GM21515 (cell line): ENCODE measurements around the gene EFCC1.
"Not testable (repeated sequence)": the region's sequence is repeated elsewhere in the genome, so short reads cannot be mapped to it uniquely, and the experiment has no call there.

Experiments
- ATAC-seq: cut with Tn5 transposase; IDR thresholded peaks from one replicate; pipeline ENCODE4 v1.9.1; 2021; ENCODE audit not compliant: unreplicated experiment

The EFCC1 gene

DNA sequence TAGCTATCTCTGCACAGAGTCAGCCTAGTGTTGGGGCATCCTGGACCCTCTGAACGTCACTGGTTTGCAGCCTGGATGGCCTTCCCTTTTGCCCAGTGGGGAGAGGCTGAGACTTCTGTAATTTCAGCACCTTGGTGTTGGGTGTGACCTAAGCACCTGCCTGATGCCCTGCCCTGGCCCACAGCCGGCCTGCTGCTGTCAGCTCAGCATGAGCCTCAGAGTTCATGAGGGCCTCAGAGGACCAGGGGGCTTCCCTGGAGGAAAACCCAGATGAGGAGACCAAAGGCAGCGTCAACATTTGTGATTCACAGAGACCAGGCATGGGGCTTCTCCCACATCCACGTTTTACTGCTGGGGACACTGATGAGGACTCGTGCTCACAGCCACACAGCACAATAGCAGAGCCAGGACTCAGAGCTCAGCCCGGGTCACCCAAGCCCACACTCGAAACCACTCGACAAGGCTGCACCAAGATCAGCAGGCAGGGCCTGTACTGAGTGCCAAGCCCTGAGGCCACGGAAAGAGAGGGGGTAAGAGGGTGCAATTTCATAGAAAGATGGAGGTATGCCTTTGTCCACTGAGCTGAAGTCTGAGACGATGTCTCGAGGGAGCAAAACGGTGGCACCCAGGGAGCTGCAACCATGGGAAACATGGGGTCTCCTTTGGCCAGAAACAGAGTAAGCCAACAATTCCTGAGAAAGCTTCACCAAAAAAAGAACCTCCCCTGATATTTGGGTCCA is 49.6 kb downstream of the EFCC1 start:
- no peak for ATAC-seq

DNA sequence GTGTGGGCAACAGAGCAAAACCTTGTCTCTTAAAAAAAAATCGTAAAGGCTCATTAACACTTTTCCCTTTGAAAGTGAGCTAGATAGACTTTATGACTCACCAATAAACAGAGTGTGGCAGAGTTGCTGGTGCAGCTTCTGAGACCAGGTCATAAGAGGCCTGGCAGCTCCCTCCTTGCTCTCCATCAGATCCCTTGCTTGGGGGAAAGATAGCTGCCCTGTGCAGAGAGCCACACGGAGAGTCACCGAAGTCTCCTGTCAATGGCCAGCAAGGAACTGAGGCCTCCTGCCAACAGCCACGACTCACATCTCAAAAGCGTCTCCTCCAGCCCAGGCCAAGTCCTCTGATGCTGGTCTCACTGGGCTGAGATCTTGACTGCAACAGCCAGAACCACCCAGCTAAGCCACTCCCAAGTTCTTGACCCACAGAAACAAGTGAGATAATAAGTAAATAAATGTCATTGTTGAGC is 50.8 kb downstream of the EFCC1 start:
- no peak for ATAC-seq

- no peak for ATAC-seq
Observed at GRCh38 chr3:129052675-129053074, 51.6 kb downstream of the EFCC1 start.

- ATAC-seq, result no peak
Observed at GRCh38 chr3:129054605-129055104, 53.6 kb downstream of the EFCC1 start.

- no peak for ATAC-seq
Observed at GRCh38 chr3:129056451-129057173, 55.5 kb downstream of the EFCC1 start.

DNA sequence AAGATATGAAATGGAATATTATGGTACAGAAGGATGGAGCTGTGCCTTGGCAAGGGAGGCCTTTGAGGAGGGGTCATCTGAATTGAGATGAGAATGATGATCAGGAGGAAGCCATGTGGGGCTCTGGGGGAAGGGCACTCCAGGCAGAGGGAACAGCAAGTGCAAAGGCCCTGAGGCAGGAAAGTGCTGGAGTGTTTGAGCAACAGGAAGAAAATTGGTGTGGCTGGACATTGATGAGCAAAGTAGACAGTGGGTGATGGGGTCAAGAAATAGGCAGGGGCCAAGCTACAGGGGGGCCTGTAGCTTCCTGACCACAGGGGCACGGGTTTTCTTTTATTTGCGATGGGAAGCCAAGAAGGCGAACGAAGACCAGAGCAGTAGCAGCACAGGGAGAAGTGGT is 56.1 kb downstream of the EFCC1 start:
- no peak for ATAC-seq

- ATAC-seq, result no peak
Observed at GRCh38 chr3:129058441-129059200, 57.5 kb downstream of the EFCC1 start.

DNA sequence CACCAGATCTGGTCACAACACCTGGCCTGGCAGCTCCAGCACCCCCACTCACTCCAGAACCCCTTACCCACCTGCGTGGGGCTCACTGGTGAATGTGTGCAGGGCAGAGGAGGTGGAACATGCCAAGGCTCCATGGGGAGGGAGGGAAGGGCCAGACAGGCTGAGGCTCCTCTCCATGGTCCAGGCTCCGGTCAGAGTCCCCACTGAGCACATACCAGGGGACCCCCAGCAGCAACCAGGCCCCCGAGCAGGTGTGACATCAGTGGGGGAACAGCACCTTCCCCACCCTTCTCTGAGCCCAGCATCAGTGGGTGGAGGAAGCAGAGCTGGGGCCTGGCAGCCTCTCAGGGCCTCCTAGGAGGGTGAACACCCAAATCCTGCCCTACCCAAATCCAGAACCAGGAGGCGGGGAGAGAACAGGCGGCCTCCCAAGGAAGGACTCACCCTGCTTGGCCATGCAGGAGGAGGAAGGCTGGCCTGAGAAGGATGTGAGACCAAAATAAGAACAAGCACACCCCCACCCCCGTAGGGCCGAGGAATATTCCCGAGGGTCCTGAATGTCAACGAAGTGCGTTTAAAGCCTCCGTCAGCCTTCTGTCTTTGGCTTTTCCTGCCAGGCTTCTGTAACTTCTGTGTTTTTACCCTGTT is 58.3 kb downstream of the EFCC1 start:
- ATAC-seq, result no peak

DNA sequence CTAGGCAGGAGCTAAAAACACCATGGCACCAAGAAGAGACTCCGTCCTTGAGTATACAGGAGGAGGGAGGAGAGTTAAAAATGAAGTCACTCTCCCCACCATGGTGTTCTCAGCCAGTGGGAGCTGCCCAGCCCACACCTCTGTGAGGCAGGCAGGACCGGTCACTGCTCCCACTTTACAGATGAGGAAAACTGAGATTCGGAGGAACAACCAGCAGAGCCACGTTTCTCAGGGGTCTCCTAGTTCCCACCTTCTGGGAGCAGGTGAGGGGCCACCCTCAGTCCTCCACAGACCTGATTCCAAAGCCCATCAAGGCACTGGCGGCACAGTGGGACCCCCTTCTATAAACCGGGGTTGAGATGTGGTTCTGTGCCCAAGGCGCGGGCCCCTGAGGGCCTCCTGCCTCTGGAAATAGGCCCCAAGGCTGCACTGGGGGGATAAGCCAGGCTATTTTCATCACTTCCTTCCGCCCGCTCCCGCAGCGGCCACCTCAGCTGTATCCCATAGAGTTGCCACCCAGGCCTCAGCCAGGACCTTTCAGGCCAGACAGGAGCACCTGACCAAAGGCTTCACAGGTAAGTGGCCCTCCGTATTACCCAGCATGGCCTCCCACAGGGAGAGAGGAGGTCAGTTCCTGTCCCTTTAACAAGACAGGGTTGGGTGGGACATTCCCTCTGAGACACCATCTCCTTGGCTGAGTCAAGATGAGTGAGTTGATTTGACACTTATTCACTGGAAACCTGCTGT is 59.3 kb downstream of the EFCC1 start, which contains the start of gene GP9:
TSS of gene GP9 (plus strand) at position 504 of the 747 bp plus-strand sequence. CDS start 961 bp downstream, outside the sequence.
- ATAC-seq, result no peak

- no peak for ATAC-seq
Observed at GRCh38 chr3:129061023-129061887, 60.2 kb downstream of the EFCC1 start.

- ATAC-seq, result no peak
Observed at GRCh38 chr3:129061888-129062834, 61.1 kb downstream of the EFCC1 start.

DNA sequence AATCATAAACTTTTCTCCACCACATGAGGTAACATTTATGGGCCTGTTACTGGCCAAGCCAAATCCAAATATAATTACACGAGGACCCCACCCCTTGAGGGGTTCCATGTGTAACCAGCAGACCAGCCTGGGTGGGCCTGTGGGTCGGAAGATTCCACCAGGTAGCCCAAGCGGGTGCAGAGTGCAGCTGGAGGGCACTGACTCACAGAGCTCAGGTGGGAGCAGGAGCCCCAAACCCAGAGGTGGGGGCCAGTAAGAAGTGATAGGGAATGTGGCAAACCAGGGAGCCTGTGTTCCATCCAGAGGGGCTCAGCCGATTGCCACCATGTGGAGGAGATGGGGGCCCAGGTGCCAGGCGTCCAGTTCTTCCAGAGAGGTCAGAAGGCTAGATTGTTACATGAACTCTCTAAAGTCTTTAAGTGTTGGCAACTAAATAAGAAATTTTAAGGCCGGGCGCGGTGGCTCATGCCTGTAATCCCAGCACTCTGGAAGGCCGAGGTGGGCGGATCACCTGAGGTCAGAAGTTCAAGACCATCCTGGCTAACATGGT is 62.1 kb downstream of the EFCC1 start:
- no peak for ATAC-seq

- no peak for ATAC-seq
Observed at GRCh38 chr3:129063841-129064482, 62.9 kb downstream of the EFCC1 start.

- no peak for ATAC-seq
Observed at GRCh38 chr3:129065016-129065719, 64.1 kb downstream of the EFCC1 start.

- ATAC-seq, result no peak
Observed at GRCh38 chr3:129065720-129066073, 64.6 kb downstream of the EFCC1 start.

DNA sequence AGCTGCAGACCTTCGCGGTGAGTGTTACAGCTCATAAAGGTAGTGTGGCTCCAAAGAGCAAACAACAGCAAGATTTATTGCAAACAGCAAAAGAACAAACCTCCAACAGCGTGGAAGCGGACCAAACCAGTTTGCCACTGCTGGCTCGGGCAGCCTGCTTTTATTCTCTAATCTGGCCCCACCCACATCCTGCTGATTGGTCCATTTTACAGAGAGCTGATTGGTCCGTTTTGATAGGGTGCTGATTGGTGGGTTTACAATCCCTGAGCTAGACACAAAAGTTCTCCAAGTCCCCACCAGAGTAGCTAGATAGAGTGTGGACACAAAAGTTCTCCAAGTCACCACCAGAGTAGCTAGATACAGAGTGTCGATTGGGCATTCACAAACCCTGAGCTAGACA is 66.6 kb downstream of the EFCC1 start:
- ATAC-seq, result not testable (repeated sequence)
